Ramos (cell line): ENCODE measurements around the gene DOCK8.
"Not testable (repeated sequence)": the region's sequence is repeated elsewhere in the genome, so short reads cannot be mapped to it uniquely, and the experiment has no call there.

Experiments
- in situ Hi-C: fragments of 300-500 bp; cut with MboI; formaldehyde crosslinking; loops from one replicate; pipeline ENCODE4 v1.14.3; 2022; ENCODE audit warnings: low sequenced_read_pairs; ENCODE audit not compliant: unreplicated experiment

DOCK8 gene

GRCh38 chr9:224582-225520, 10.2 kb downstream of the DOCK8 start:
- in situ Hi-C loops = no loop called here

GRCh38 chr9:227860-228259, 13.2 kb downstream of the DOCK8 start:
- in situ Hi-C loops = no loop called here

- in situ Hi-C loops = no loop called here
Observed at GRCh38 chr9:228929-229695, 14.4 kb downstream of the DOCK8 start.

GRCh38 chr9:231625-232024, 17.0 kb downstream of the DOCK8 start:
- in situ Hi-C loops = not testable (repeated sequence)

GRCh38 chr9:233708-234107, 19.0 kb downstream of the DOCK8 start:
- in situ Hi-C loops = not testable (repeated sequence)

GRCh38 chr9:237141-237857, 22.6 kb downstream of the DOCK8 start:
- in situ Hi-C loops = no loop called here

GRCh38 chr9:237858-238345, 23.2 kb downstream of the DOCK8 start:
- in situ Hi-C loops = no loop called here

- in situ Hi-C loops = no loop called here
Observed at GRCh38 chr9:242461-243080, 27.9 kb downstream of the DOCK8 start.

GRCh38 chr9:248278-248961, 33.8 kb downstream of the DOCK8 start:
- in situ Hi-C loops = no loop called here

- in situ Hi-C loops = no loop called here
Observed at GRCh38 chr9:249025-249424, 34.4 kb downstream of the DOCK8 start.

- in situ Hi-C loops = no loop called here
Observed at GRCh38 chr9:250039-250438, 35.4 kb downstream of the DOCK8 start.

GRCh38 chr9:250625-251024, 36.0 kb downstream of the DOCK8 start:
- in situ Hi-C loops = no loop called here

GRCh38 chr9:251398-251797, 36.7 kb downstream of the DOCK8 start:
- in situ Hi-C loops = no loop called here

- in situ Hi-C loops = no loop called here
Observed at GRCh38 chr9:253539-253938, 38.9 kb downstream of the DOCK8 start.

- in situ Hi-C loops = no loop called here
Observed at GRCh38 chr9:254516-254915, 39.9 kb downstream of the DOCK8 start.

- in situ Hi-C loops = no loop called here
Observed at GRCh38 chr9:257957-258356, 43.3 kb downstream of the DOCK8 start.

- in situ Hi-C loops = no loop called here
Observed at GRCh38 chr9:259405-260404, 45.0 kb downstream of the DOCK8 start.

GRCh38 chr9:264231-264630, 49.6 kb downstream of the DOCK8 start:
- in situ Hi-C loops = no loop called here
